ENCODE data around the gene SUSD2.
"Not testable (repeated sequence)": the region's sequence is repeated elsewhere in the genome, so short reads cannot be mapped to it uniquely, and the experiment has no call there.

SUSD2 gene

GRCh38 chr22:24177045-24177444 is 4.2 kb upstream of the SUSD2 start:
- DNase-seq: no peak

- no peak for DNase-seq
These were observed 3.8 kb upstream of the SUSD2 start for GRCh38 chr22:24177456-24177855.

DNA sequence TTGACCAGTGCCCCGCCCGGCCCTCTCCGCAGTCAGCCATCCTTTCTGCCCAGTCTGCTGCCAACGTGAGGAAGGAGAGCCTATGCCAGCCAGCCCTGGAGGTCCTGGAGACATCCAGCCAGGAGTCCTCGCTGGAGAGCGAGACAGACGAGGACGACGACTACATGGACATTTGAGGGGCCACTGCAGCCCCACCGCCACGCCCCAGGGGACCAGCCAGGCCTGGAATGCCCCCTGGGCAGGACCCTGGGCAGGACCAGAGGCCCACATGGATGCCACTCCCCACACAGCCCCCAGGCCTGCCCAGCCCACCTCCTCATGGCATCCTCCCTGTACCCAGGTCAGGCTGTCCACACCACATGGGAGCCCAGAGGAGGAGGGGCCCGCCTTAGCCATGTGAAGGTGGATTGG is 3.3 kb upstream of the SUSD2 start:
- no peak for DNase-seq

DNA sequence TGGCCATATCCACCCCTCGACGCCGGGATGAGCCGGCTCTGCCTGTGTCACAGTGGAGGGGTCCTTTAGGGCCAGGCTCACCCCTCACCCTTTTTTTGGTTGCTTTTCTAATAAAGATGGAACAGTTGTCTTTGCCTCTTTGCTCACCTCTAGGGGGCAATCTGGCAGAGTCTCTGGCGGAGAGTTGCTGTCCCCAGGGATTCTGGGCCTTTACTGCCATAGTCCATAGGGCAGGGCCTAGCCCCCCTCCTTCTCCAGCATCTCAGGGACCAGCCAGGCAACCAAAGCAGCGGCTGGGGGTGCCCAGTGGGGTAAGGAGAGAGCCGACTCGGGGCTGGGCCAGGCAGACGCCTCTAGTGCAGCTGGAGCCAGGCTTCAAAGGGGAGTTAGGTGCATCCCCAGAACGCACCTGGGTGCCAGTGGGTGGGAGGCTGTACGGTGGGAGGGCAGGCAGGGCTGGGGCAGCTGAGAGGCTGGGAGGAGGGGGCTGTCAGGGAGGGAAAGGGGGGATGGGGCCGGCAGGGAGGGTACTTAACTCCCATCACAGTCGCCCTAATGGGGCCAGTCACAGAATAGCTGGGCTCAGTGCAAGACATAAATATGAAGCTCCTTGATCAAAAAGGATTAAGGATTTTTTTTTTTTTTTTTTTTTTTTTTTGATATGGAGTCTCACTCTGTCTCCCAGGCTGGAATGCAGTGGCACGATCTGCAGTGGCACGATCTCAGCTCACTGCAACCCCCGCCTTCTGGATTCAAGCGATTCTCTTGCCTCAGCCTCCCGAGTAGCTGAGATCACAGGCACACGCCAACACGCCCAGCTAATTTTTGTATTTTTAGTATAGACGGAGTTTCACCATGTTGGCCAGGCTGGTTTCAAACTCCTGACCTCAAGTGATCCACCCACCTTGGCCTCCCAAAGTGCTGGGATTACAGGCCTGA is 2.5 kb upstream of the SUSD2 start:
- DNase-seq: no peak

GRCh38 chr22:24179478-24180210 is 1.6 kb upstream of the SUSD2 start:
- DNase-seq: no peak

- DNase-seq: no peak
These were observed 785 bp upstream of the SUSD2 start for GRCh38 chr22:24180316-24181087.

DNA sequence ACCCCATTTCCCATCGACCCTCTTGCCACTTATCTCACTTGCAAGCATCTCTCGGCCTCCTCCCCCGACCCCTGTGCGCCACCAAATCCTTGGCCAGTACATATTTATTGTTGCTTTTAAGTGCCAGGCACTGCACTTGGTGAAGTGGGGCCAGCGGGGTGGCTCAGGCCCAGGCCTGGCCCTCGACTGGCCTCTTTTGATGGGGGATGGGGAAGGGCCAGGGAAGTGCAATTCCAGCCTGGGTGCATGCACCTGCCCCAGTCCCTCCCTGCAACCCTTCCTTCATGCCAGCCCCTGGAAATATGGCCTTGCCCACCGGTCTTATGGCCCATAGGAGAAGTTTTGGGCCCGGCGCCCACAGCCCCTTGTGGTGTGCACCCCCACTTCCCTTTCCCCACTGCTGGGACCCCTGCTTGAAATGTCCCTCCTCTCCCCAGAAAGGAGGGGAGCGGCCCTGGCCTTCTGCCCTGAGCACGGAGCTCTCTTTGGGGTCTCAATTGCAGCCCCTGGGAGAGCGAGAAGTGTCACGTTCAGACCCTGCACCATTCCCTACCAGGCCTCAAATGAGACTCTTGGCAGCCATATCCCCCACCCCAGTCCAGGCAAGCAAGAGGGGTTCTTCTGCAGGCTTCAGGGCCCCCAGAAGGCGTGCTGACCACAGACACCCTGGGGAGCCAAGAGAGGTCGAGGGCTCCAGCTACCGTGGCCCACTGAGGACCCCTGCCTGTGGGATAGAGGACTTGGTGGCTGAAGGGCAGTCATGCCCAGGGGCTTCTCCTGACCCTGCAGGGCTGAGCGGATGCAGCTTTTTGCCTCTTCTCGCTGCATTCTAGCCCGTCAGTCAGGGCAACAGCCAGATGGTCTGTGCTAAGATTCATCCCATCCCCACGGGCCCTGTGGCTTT is 961 bp downstream of the SUSD2 start:
- DNase-seq: no peak

GRCh38 chr22:24182900-24183246 is 1.6 kb downstream of the SUSD2 start:
- not testable (repeated sequence) for DNase-seq

- no peak for DNase-seq
These were observed 2.2 kb downstream of the SUSD2 start for GRCh38 chr22:24183321-24184031.

- no peak for DNase-seq
These were observed 2.9 kb downstream of the SUSD2 start for GRCh38 chr22:24184057-24184798.

DNA sequence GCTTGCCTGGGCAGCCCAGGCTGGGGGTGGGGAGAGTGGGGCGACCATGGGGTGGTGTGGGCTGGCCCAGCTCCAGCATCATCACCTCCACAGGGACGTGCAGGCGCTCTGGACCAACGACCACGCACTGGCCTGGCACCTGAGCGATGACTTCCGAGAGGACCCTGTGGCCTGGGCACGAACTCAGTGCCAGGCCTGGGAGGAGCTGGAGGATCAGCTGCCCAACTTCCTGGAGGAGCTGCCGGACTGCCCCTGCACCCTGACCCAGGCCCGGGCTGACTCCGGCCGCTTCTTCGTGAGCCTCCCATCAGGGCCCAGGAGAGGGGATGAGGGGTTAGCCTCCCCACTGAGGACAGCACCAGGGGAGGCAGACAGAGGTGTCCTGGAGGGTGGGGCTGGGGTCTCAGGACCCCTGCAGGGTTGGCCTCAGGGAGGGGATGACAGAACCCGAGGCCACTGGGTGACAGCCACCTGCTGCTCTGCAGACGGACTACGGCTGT is 3.8 kb downstream of the SUSD2 start:
- DNase-seq: no peak

GRCh38 chr22:24185501-24186351 is 4.4 kb downstream of the SUSD2 start:
- no peak for DNase-seq

DNA sequence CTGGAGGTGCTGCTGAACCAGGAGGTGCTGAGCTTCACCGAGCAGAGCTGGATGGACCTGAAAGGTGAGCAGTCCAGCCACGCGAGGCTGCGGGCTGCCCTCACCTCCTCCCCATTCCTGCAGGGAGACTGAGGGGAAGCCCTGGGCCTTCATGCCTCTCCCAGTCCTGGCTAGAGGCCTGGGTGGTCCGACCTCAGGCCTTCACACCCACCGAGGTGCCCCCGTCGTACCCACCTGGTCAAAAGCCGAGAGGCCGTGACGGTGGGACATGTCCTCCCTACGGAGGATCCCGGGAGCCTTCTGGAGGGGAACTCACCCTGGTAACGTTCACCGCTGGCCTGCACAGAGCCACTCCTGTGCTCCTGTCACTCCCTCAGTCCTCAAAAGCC is 5.1 kb downstream of the SUSD2 start:
- DNase-seq: no peak

DNA sequence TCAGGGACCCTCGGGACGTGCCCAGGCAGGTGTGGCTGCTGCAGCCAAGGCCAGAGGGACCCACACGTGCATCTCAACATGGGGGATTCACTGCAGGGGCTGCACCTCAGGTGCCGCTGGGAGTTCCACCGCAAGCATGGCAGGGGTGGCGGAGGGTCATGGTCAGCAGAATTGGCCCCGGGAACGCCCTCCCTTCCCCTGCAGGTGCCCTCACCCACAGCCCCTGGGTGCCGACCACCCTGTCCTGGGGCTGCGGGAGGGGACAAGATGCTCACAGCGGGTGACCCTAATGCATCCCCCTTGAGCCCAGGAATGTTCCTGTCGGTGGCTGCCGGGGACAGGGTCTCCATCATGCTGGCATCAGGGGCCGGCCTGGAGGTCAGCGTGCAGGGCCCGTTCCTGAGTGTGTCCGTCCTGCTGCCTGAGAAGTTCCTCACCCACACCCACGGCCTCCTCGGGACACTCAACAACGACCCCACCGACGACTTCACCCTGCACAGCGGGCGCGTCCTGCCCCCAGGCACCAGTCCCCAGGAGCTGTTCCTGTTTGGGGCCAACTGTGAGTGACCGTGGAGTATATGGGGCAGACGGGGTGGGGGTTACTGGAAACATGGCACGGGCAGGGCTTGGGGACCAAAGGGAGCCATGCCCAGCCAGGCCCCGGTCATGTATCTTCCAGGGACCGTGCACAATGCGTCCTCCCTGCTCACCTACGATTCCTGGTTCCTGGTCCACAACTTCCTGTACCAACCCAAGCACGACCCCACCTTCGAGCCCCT is 5.8 kb downstream of the SUSD2 start:
- no peak for DNase-seq

- DNase-seq: no peak
These were observed 6.7 kb downstream of the SUSD2 start for GRCh38 chr22:24187731-24188644.

GRCh38 chr22:24188705-24189248 is 7.5 kb downstream of the SUSD2 start:
- no peak for DNase-seq
